Muscle of arm (tissue), 14 donors: ENCODE data around the gene ADAT1. TPM values are rescaled to one million over a fixed set of nuclear protein-coding genes. Genes with fewer than 3 reads are reported as not detected.

ENCODE experiments used
- DNase-seq: peaks from one replicate; pipeline ENCODE4 v3.0.0-alpha.2; 2013
- long read RNA-seq, 11 donors: transcript quantifications; one replicate each; lab custom pipeline, GENCODE V29; 2026
- polyA plus RNA-seq, 12 donors: library from polyadenylated mRNA; unstranded; fragments of 120-200 nt; gene quantifications; one replicate each; pipeline ENCODE4 v1.2.1, GENCODE V29; 2013; ENCODE audit not compliant: insufficient read length in 12 of 12

The ADAT1 gene, protein sequence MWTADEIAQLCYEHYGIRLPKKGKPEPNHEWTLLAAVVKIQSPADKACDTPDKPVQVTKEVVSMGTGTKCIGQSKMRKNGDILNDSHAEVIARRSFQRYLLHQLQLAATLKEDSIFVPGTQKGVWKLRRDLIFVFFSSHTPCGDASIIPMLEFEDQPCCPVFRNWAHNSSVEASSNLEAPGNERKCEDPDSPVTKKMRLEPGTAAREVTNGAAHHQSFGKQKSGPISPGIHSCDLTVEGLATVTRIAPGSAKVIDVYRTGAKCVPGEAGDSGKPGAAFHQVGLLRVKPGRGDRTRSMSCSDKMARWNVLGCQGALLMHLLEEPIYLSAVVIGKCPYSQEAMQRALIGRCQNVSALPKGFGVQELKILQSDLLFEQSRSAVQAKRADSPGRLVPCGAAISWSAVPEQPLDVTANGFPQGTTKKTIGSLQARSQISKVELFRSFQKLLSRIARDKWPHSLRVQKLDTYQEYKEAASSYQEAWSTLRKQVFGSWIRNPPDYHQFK
- polyA plus RNA-seq: 10 to 100 TPM in 11 of 12 donors, not detected in 1; 28.1 to 46.1 (median 32.4) TPM
- long read RNA-seq, donor 1: 0 reads
- long read RNA-seq, donor 2, partial matches to known transcripts: 0 of 4 reads
- long read RNA-seq, donor 2, other reads (novel, unspliced or antisense): 0 of 4 reads
- long read RNA-seq, donor 3, partial matches to known transcripts: 0 of 2 reads
- long read RNA-seq, donor 3, other reads (novel, unspliced or antisense): 0 of 2 reads
- long read RNA-seq, donor 4: 0 reads
- long read RNA-seq, donor 5, partial matches to known transcripts: 0 of 2 reads
- long read RNA-seq, donor 5, other reads (novel, unspliced or antisense): 0 of 2 reads
- long read RNA-seq, donor 6, partial matches to known transcripts: 6 of 8 reads
- long read RNA-seq, donor 6, other reads (novel, unspliced or antisense): 0 of 8 reads
- long read RNA-seq, donor 7, partial matches to known transcripts: 0 of 2 reads
- long read RNA-seq, donor 7, other reads (novel, unspliced or antisense): 0 of 2 reads
- long read RNA-seq, donor 8, partial matches to known transcripts: 0 of 1 reads
- long read RNA-seq, donor 8, other reads (novel, unspliced or antisense): 0 of 1 reads
- long read RNA-seq, donor 9: 0 reads
- long read RNA-seq, donor 10: 0 reads
- long read RNA-seq, donor 11, partial matches to known transcripts: 0 of 2 reads
- long read RNA-seq, donor 11, other reads (novel, unspliced or antisense): 0 of 2 reads

DNA sequence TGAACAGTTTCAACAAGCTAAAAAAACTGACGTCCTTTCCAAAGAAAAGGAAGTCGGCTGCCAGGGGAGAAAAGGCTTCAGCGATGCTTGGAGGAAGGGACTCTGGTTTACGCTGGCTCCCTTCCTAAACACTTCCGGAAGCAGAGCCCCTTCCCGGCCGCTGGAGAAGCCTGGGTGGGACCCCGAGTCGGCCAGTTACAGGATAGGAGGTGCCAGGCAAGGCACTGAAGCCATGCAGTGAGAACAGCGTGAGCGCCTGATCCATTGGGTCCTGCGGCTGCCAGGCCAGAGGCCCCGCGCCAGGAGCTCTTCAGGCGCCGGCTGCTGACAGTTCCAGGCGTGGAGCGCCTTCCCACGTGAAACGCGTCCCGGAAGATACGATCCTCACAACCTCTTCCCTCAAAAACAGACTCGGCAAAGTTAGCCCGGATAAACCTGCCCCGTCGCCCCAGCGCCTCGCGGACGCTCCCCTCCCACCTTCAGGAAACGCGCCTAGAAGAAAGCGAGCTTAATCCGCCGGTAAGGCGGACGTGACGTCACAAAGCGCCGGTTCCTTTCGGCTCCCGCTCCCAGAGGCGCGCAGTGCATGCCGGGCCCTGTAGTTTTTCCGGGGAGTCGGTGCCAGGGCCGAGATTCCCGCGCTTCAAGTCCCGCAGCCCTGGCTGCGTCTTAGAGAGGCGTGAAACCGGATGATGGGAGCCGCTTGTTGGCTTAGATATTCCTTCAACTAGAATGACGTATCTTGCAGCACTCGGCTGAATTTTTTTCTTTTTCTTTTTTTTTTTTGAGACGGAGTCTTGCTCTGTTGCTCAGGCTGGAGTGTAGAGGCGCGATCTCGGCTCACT lies at the start of gene ADAT1:
Gene ADAT1, minus strand, starts transcription at position 521 of the 845 bp plus-strand sequence. CDS start 2,482 bp downstream, outside the sequence.
- DNase-seq: peak; percentile 99

DNA sequence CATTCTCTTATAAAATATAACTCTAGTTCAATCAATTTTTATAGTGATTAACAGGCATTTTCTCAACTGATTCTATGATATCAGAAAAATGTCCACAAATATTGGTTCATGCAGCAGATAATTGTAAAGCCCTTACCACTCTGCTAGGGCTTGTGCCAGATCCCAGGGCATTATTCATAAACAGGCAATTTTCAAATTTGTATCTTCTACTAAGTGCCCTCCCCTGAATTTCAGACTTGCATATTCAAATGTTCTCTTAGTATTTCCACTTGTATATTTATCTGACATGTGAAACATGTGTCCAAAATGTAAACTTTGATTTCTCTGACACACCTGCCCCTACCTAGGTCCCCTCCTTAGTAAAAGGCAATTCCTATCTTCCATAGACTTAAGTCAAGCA lies 44.4 kb upstream of the ADAT1 start:
- no peak for DNase-seq

- no peak for DNase-seq
Observed at GRCh38 chr16:75660726-75661302, 37.7 kb upstream of the ADAT1 start.

DNA sequence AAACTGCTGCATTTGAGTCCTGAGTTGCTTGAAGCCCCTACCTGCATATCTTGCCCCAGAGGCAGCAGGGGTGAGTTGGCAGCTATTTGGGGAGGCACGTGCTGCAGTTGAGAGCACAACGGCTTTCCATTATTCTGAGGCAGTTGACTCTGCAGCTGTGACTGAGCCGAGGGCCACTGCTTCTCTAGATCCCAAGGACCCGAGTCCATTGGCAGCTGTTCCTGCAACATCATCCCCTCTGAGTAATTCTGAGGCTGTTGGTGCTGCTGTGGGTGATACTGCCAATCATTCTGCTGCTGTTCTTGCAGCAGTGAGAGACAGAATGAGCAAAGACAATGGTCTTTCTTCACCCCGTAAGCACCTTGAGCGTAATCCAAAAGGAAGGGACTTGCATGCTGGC lies 37.2 kb upstream of the ADAT1 start:
- no peak for DNase-seq

GRCh38 chr16:75658175-75658574 lies 35.1 kb upstream of the ADAT1 start:
- DNase-seq: no peak

- DNase-seq: no peak
Observed at GRCh38 chr16:75653922-75654321, 30.8 kb upstream of the ADAT1 start.

- peak; percentile 91 for DNase-seq
Observed at GRCh38 chr16:75648265-75649076, 25.4 kb upstream of the ADAT1 start.

DNA sequence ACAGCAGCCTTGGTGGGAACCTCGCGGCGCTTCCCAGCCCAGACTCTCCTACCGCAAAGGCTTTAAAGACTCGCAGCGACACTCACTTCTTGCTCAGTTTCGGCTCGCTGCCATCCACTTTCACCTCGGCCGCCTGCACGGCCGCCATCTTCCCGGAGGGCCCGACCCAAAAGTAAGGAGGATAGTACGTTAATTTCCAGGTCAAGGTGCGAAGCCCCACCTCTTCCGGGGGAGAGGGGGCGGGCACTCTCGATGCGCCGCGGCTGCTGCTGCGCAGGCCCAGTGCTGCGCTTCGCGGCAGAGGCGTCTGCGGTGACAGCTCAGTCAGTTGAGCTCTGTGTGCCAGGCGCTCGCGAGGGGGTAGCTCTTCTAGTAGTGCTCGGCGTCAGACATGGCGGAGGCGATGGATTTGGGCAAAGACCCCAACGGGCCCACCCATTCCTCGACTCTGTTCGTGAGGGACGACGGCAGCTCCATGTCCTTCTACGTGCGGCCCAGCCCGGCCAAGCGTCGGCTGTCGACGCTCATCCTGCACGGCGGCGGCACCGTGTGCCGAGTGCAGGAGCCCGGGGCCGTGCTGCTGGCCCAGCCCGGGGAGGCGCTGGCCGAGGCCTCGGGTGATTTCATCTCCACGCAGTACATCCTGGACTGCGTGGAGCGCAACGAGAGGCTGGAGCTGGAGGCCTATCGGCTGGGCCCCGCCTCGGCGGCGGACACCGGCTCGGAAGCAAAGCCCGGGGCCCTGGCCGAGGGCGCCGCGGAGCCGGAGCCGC lies 24.6 kb upstream of the ADAT1 start, which contains the start of the genes KARS1 and TERF2IP:
Gene KARS1, minus strand, starts transcription at position 174 of the 773 bp plus-strand sequence. Its CDS starts 26 bp downstream, at position 148.
Gene TERF2IP, plus strand, starts transcription at position 282 of the 773 bp plus-strand sequence. Its CDS starts 110 bp downstream, at position 392.
- peak; percentile 95 for DNase-seq

DNA sequence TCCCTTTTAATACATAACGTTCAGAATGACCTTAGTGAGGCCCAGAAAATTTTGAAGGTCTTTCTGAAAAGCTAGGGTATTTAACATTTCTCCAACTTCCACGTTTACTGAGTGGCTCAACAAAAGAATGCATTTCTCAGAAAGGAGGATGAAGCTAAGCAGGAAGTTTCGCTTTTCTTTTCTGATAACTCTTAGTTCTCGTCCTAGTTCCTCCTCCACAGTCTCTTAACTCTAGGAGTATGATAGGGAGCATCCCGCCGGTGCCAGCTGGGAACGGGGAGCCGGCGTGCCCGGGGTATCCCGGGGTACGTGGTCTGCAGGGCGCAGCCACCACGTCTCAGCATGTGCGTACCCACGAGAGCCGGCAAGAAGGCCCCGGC lies 24.0 kb upstream of the ADAT1 start:
- DNase-seq: no peak

DNA sequence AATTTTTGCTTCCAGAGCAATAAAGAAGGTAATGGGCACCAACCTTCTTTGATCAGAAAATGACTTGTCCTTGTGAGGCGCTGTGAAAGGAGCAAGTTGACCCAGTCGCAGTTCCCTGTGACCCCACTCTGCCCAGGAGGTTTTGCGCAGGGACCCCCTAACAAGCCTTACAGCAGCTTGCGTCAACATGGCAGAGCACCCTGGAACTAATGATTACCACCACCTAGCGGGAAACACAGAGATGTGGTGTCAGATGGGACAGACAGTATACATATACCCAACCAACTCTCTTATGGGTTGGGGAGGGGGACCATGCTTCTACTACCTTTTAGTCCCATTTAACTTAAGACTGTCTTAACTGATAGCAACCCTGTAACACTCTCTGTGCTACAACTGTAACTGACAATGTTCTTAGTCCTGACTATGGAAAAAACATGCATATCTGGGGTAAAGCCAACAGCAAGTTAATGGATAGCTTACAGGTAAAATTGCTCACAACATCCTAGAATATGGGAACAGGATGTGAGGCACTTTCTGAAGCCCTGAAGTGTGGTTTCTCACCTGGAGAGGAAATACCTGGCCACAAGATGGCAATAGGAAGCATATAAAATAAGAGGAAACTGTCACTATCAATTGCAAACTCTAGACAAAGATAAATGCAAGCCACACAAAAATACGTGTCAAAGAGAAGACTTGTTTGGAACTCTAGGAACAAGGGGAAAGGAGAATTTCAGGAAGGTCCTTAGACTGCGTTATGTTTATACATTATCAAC lies 21.3 kb upstream of the ADAT1 start:
- DNase-seq: no peak

DNA sequence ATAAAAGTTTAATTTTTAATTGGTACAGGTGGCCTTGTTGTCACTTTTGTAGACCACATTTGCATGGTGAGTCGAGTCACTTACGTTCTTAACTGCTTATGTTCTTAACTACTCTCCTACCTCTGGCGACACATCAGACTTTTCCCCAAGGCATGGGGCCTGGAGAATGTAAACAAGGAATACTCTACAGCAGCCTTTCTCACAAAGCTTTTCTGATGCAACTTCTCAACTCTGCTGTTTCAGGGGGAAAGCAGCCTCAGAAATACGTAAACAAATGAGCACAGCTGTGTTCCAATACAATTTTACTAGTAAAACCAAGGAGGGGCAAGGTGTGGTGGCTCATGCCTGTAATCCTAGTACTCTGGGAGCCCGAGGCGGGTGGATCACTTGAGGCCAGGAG lies 17.5 kb upstream of the ADAT1 start:
- DNase-seq: no peak

GRCh38 chr16:75635036-75635435 lies 12.0 kb upstream of the ADAT1 start:
- no peak for DNase-seq

GRCh38 chr16:75632857-75633256 lies 9.8 kb upstream of the ADAT1 start:
- DNase-seq: no peak

DNA sequence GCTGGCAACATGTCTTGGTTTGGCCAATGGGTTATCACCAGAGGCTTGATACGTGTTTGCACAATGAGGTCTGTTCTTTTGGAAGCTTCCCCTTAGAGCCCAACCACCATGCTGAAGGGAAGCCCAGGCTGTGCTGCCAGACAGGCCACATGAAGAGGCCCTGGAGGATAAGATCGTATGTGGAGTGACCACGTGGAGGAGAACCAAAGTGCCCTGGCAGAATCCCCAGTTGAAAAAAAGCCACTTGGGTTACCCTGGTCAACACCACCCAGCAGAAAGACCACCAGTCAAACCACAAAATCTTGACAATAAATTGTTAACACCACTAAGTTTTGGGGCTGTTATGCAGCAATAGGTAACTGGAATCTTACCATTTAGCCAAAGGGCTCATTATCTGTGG lies 7.0 kb upstream of the ADAT1 start:
- DNase-seq: no peak

DNA sequence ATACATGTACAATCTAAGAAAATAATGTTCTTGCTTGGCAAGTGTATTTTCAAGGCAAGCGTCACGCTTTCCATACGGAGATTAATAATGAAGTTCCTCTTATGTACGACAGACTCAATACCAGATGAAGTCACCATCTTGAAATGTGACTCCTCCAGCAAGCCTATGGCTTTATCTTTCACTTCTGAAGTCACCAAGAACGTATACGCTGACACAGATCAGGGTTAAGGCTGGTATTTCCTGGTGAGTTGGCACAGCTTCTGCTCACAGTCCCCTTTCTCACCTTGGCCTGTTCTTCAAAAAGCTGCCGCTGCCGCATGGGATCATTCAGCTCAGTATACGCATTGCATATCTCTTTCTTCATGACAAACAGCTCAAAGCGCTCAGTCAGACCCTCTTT lies 6.1 kb upstream of the ADAT1 start:
- no peak for DNase-seq

GRCh38 chr16:75628351-75628750 lies 5.3 kb upstream of the ADAT1 start:
- DNase-seq: no peak

DNA sequence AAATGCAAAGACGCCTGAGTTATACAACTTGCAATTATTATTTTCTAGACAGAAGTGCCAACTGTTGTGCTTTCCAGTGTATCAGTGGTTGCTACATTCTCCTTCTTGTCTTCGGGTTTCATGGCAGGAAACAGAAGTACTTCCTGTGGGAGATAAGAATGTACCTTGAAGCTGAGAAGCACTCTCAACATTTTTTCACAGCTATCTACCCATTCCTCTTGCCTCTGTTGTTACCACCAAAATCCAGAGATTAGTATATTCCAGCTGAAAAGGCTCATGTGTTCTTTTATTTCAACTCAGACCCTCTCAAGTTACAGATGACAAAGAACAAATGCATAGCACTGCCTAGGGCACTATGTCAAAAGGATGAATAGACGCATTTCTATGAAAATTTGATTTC lies 4.8 kb upstream of the ADAT1 start:
- DNase-seq: no peak

DNA sequence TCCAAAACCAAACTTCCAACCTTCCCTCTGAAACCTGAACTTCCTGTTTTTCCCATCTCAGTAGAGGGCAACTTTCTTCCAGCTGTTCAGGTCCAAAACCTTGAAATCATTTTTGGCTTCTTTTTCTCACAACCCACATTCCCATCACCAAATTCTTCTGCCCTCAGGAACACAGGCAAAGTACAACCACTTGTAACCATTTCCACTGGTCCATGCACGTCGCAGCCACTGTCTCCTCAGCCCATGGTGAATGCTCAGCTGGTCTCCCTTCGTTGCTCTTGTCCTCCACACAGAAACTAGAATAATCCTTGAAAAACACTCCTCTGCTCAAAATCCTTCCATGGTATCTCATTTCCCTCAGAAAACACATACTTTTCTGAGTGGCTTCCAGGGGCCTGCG lies 3.7 kb upstream of the ADAT1 start:
- DNase-seq: no peak
